Nucleus accumbens (tissue), 56 donors: ENCODE data around the gene OR10K1.

ENCODE experiments used
- DNase-seq, 56 donors: peaks; one replicate each; lab custom pipeline; 2025; lab: John Stamatoyannopoulos, UW

Gene OR10K1

GRCh38 chr1:158516966-158517365, 55.3 kb downstream of the OR10K1 start:
- DNase-seq, result no peak
